ENCODE data around the gene LRPAP1. TPM values are rescaled to one million over a fixed set of nuclear protein-coding genes. Genes with fewer than 3 reads are reported as not detected.

LRPAP1 gene
- total RNA-seq, 1 experiment from 2014 or later = 171 TPM

GRCh38 chr4:3502941-3503936 is 29.0 kb downstream of the LRPAP1 start:
- POLR2A ChIA-PET (ENCODE audit: low non-redundant PET) = no interaction called here
- no TSS peak for BruUV-seq (replicated peaks)

GRCh38 chr4:3501825-3502425 is 30.3 kb downstream of the LRPAP1 start:
- intact Hi-C loops (cut with micrococcal nuclease; ENCODE audit: unreplicated experiment) = no loop called here
- no peak for TF ChIP-seq CTCF (conservative IDR thresholded peaks at IDR 0.05; ENCODE audit: low read depth, low read length)
- TF ChIP-seq EZH2 (IDR thresholded peaks at IDR 0.05; ENCODE audit: borderline replicate concordance, low read depth, low read length, poor library complexity, severe bottlenecking) = no peak
- CTCF ChIA-PET = no interaction called here
- Histone ChIP-seq H3K4me1 (ENCODE audit: insufficient read depth, low read length, poor library complexity, severe bottlenecking) (no peaks in the 10 kb centered on the region), H3K27me3 (replicated peaks; ENCODE audit: insufficient read depth, low read depth, low read length, poor library complexity) (no peaks in the 10 kb centered on the region), H3K4me3 (ENCODE audit: low read depth, low read length, poor library complexity, severe bottlenecking) (no peak overlapping the region), H3K27ac (ENCODE audit: low read depth, low read length, poor library complexity, severe bottlenecking) (no peak overlapping the region), H3K9me3 (ENCODE audit: low read depth, low read length, poor library complexity, severe bottlenecking) (no peaks in the 10 kb centered on the region), H3K36me3 (ENCODE audit: insufficient read depth, low read length, poor library complexity, severe bottlenecking) (no peaks in the 10 kb centered on the region)
- BruUV-seq (replicated peaks) = no TSS peak
- POLR2A ChIA-PET (ENCODE audit: low non-redundant PET) = no interaction called here
- DNase-seq (ENCODE audit: low spot score) = no peak

More at GRCh38 chr4:3502941-3503936, 29.0 kb downstream of the LRPAP1 start:
- intact Hi-C loops (cut with micrococcal nuclease; ENCODE audit: unreplicated experiment) = no loop called here
- TF ChIP-seq CTCF (conservative IDR thresholded peaks at IDR 0.05; ENCODE audit: low read depth, low read length) (no peak), EZH2 (IDR thresholded peaks at IDR 0.05; ENCODE audit: borderline replicate concordance, low read depth, low read length, poor library complexity, severe bottlenecking) (no peak)
- DNase-seq (ENCODE audit: low spot score) = no peak
- Histone ChIP-seq H3K27ac (ENCODE audit: low read depth, low read length, poor library complexity, severe bottlenecking) (no peak overlapping the region), H3K36me3 (ENCODE audit: insufficient read depth, low read length, poor library complexity, severe bottlenecking) (peaks cover 4% of the 10 kb centered on the region), H3K4me1 (ENCODE audit: insufficient read depth, low read length, poor library complexity, severe bottlenecking) (no peaks in the 10 kb centered on the region), H3K9me3 (ENCODE audit: low read depth, low read length, poor library complexity, severe bottlenecking) (no peaks in the 10 kb centered on the region), H3K27me3 (replicated peaks; ENCODE audit: insufficient read depth, low read depth, low read length, poor library complexity) (no peaks in the 10 kb centered on the region), H3K4me3 (ENCODE audit: low read depth, low read length, poor library complexity, severe bottlenecking) (no peak overlapping the region)
- CTCF ChIA-PET = no interaction called here

- Histone ChIP-seq H3K4me1 (ENCODE audit: insufficient read depth, low read length, poor library complexity, severe bottlenecking) (no peaks in the 10 kb centered on the region), H3K9me3 (ENCODE audit: low read depth, low read length, poor library complexity, severe bottlenecking) (no peaks in the 10 kb centered on the region), H3K36me3 (ENCODE audit: insufficient read depth, low read length, poor library complexity, severe bottlenecking) (no peaks in the 10 kb centered on the region), H3K27me3 (replicated peaks; ENCODE audit: insufficient read depth, low read depth, low read length, poor library complexity) (no peaks in the 10 kb centered on the region), H3K4me3 (ENCODE audit: low read depth, low read length, poor library complexity, severe bottlenecking) (no peak overlapping the region), H3K27ac (ENCODE audit: low read depth, low read length, poor library complexity, severe bottlenecking) (no peak overlapping the region)
- BruUV-seq (replicated peaks) = no TSS peak
- intact Hi-C loops (cut with micrococcal nuclease; ENCODE audit: unreplicated experiment) = no loop called here
- ChIA-PET CTCF (no interaction called here), POLR2A (ENCODE audit: low non-redundant PET) (no interaction called here)
- TF ChIP-seq EZH2 (IDR thresholded peaks at IDR 0.05; ENCODE audit: borderline replicate concordance, low read depth, low read length, poor library complexity, severe bottlenecking) = no peak
- TF ChIP-seq CTCF (conservative IDR thresholded peaks at IDR 0.05; ENCODE audit: low read depth, low read length) = no peak
- no peak for DNase-seq (ENCODE audit: low spot score)
Observed at GRCh38 chr4:3501126-3501824, 30.9 kb downstream of the LRPAP1 start.
